Natural killer cell treated with Interleukin-12 subunit alpha and Interleukin-12 subunit beta and Interleukin-15 and Interleukin-18, amount 100 ng/mL, for 72 hours (primary cell): ENCODE results near the gene PMFBP1. TPM values are rescaled to one million over a fixed set of nuclear protein-coding genes. Genes with fewer than 3 reads are reported as not detected.

Experiments used
- ATAC-seq, 2 donors: fragments of 150-1000 bp; cut with Tn5 transposase in 1 of 2; sonication (Bioruptor Pico), chemical (Tn5 transposase) in 1 of 2; 2 replicates each; pipeline ENCODE4 v1.10.0; 2021
- DNase-seq: peaks from one replicate; pipeline ENCODE4 v3.0.0; 2022; ENCODE audit warnings: low spot score
- H3K27ac Mint-ChIP-seq, 2 donors: 1 replicate in 1 of 2; 2 replicates in 1 of 2; pipeline ENCODE4 v1.8.0; 2022; ENCODE audit warnings: mixed read lengths in 2 of 2, mild to moderate bottlenecking in 1 of 2, moderate library complexity in 1 of 2
- H3K27me3 Mint-ChIP-seq, 2 donors: 1 replicate in 1 of 2; 2 replicates in 1 of 2; pipeline ENCODE4 v1.8.0; 2022; ENCODE audit warnings: mixed read lengths in 2 of 2
- H3K36me3 Mint-ChIP-seq: one replicate; pipeline ENCODE4 v1.8.0; 2022; ENCODE audit warnings: mixed read lengths
- H3K4me1 Mint-ChIP-seq, 2 donors: 1 replicate in 1 of 2; 2 replicates in 1 of 2; pipeline ENCODE4 v1.8.0; 2022; ENCODE audit warnings: low read depth in 2 of 2, mixed read lengths in 2 of 2, mild to moderate bottlenecking in 1 of 2
- H3K4me3 Mint-ChIP-seq: one replicate; pipeline ENCODE4 v1.8.0; 2022; ENCODE audit warnings: mixed read lengths
- H3K9me3 Mint-ChIP-seq: 2 replicates; pipeline ENCODE4 v1.8.0; 2022; ENCODE audit warnings: mixed read lengths
- total RNA-seq, 2 donors: library from RNA; stranded (reverse); gene quantifications; one replicate each; pipeline ENCODE4 v1.2.3, GENCODE V29; 2022

The PMFBP1 gene
- total RNA-seq, 2 donors from 2014 or later, result 0.45 to 0.67 TPM

GRCh38 chr16:72134507-72134906, 37.4 kb downstream of the PMFBP1 start:
- no peak for DNase-seq
- Mint-ChIP-seq H3K4me3 (no peak overlapping the region), H3K27me3 (no peaks in the 10 kb centered on the region), H3K36me3 (no peaks in the 10 kb centered on the region), H3K9me3 (no peaks in the 10 kb centered on the region), H3K4me1 (no peaks in the 10 kb centered on the region), H3K27ac (no peak overlapping the region)
- no peak for ATAC-seq

- ATAC-seq, result no peak
- no peaks in the 10 kb centered on the region for H3K27me3 Mint-ChIP-seq
- no peak for DNase-seq
- no peak overlapping the region for H3K27ac Mint-ChIP-seq
- H3K36me3 Mint-ChIP-seq, result no peaks in the 10 kb centered on the region
- no peaks in the 10 kb centered on the region for H3K9me3 Mint-ChIP-seq
- no peaks in the 10 kb centered on the region for H3K4me1 Mint-ChIP-seq
- H3K4me3 Mint-ChIP-seq, result no peak overlapping the region
Observed at GRCh38 chr16:72132726-72133125, 39.2 kb downstream of the PMFBP1 start.

GRCh38 chr16:72131036-72131435, 40.9 kb downstream of the PMFBP1 start:
- Mint-ChIP-seq H3K4me1 (no peaks in the 10 kb centered on the region), H3K4me3 (no peak overlapping the region), H3K36me3 (no peaks in the 10 kb centered on the region), H3K27me3 (no peaks in the 10 kb centered on the region), H3K9me3 (no peaks in the 10 kb centered on the region), H3K27ac (no peak overlapping the region)
- DNase-seq, result no peak
- no peak for ATAC-seq

- ATAC-seq (no peak), DNase-seq (no peak)
- no peak overlapping the region for H3K27ac Mint-ChIP-seq
- H3K27me3 Mint-ChIP-seq, result no peaks in the 10 kb centered on the region
- H3K36me3 Mint-ChIP-seq, result no peaks in the 10 kb centered on the region
- no peaks in the 10 kb centered on the region for H3K9me3 Mint-ChIP-seq
- no peak overlapping the region for H3K4me3 Mint-ChIP-seq
- no peaks in the 10 kb centered on the region for H3K4me1 Mint-ChIP-seq
Observed at GRCh38 chr16:72129976-72130656, 41.8 kb downstream of the PMFBP1 start.

GRCh38 chr16:72128701-72129100, 43.3 kb downstream of the PMFBP1 start:
- H3K4me3 Mint-ChIP-seq, result no peak overlapping the region
- no peaks in the 10 kb centered on the region for H3K9me3 Mint-ChIP-seq
- no peak overlapping the region for H3K27ac Mint-ChIP-seq
- ATAC-seq (no peak), DNase-seq (no peak)
- peaks cover 0 to 2% of the 10 kb centered on the region in 2 donors for H3K4me1 Mint-ChIP-seq
- no peaks in the 10 kb centered on the region for H3K36me3 Mint-ChIP-seq
- no peaks in the 10 kb centered on the region for H3K27me3 Mint-ChIP-seq

GRCh38 chr16:72126429-72126765, 45.6 kb downstream of the PMFBP1 start:
- Mint-ChIP-seq H3K27ac (no peak overlapping the region), H3K4me3 (no peak overlapping the region), H3K9me3 (no peaks in the 10 kb centered on the region), H3K27me3 (no peaks in the 10 kb centered on the region), H3K4me1 (peaks cover 0 to 2% of the 10 kb centered on the region in 2 donors), H3K36me3 (no peaks in the 10 kb centered on the region)
- ATAC-seq (no peak), DNase-seq (no peak)

- no peak for DNase-seq
- no peak overlapping the region for H3K27ac Mint-ChIP-seq
- H3K4me1 Mint-ChIP-seq, result peaks cover 0 to 2% of the 10 kb centered on the region in 2 donors
- H3K27me3 Mint-ChIP-seq, result no peaks in the 10 kb centered on the region
- H3K9me3 Mint-ChIP-seq, result no peaks in the 10 kb centered on the region
- no peak for ATAC-seq
- H3K4me3 Mint-ChIP-seq, result no peak overlapping the region
- no peaks in the 10 kb centered on the region for H3K36me3 Mint-ChIP-seq
Observed at GRCh38 chr16:72125635-72126428, 46.1 kb downstream of the PMFBP1 start.

- Mint-ChIP-seq H3K27ac (no peak overlapping the region), H3K27me3 (no peaks in the 10 kb centered on the region), H3K36me3 (no peaks in the 10 kb centered on the region), H3K4me3 (no peak overlapping the region), H3K9me3 (no peaks in the 10 kb centered on the region), H3K4me1 (peaks cover 0 to 2% of the 10 kb centered on the region in 2 donors)
- ATAC-seq (peak in 1 of 2 donors; percentile 59), DNase-seq (no peak)
Observed at GRCh38 chr16:72124761-72125634, 47.0 kb downstream of the PMFBP1 start.

- Mint-ChIP-seq H3K9me3 (no peaks in the 10 kb centered on the region), H3K27ac (no peak overlapping the region), H3K4me1 (peaks cover 0 to 2% of the 10 kb centered on the region in 2 donors), H3K27me3 (no peaks in the 10 kb centered on the region), H3K4me3 (no peak overlapping the region), H3K36me3 (no peaks in the 10 kb centered on the region)
- no peak for DNase-seq
- peak in 1 of 2 donors; percentile 24 for ATAC-seq
Observed at GRCh38 chr16:72124148-72124547, 47.8 kb downstream of the PMFBP1 start.

- H3K27me3 Mint-ChIP-seq, result no peaks in the 10 kb centered on the region
Observed at GRCh38 chr16:72123426-72123825, 48.5 kb downstream of the PMFBP1 start.

GRCh38 chr16:72122916-72123315, 49.0 kb downstream of the PMFBP1 start:
- no peaks in the 10 kb centered on the region for H3K36me3 Mint-ChIP-seq
- H3K4me1 Mint-ChIP-seq, result peaks cover 0 to 2% of the 10 kb centered on the region in 2 donors
- H3K9me3 Mint-ChIP-seq, result no peaks in the 10 kb centered on the region
- no peaks in the 10 kb centered on the region for H3K27me3 Mint-ChIP-seq
- ATAC-seq, result no peak
- no peak overlapping the region for H3K4me3 Mint-ChIP-seq
- no peak overlapping the region for H3K27ac Mint-ChIP-seq
- no peak for DNase-seq

More at GRCh38 chr16:72123426-72123825, 48.5 kb downstream of the PMFBP1 start:
- ATAC-seq (no peak), DNase-seq (no peak)
- Mint-ChIP-seq H3K4me1 (peaks cover 0 to 2% of the 10 kb centered on the region in 2 donors), H3K4me3 (no peak overlapping the region), H3K36me3 (no peaks in the 10 kb centered on the region), H3K27ac (no peak overlapping the region), H3K9me3 (no peaks in the 10 kb centered on the region)

GRCh38 chr16:72122308-72122707, 49.6 kb downstream of the PMFBP1 start:
- H3K27me3 Mint-ChIP-seq, result no peaks in the 10 kb centered on the region
- H3K4me3 Mint-ChIP-seq, result no peak overlapping the region
- H3K9me3 Mint-ChIP-seq, result no peaks in the 10 kb centered on the region
- ATAC-seq, result no peak
- no peak overlapping the region for H3K27ac Mint-ChIP-seq
- H3K4me1 Mint-ChIP-seq, result peaks cover 0 to 2% of the 10 kb centered on the region in 2 donors
- DNase-seq, result no peak
- H3K36me3 Mint-ChIP-seq, result no peaks in the 10 kb centered on the region

- peaks cover 0 to 2% of the 10 kb centered on the region in 2 donors for H3K4me1 Mint-ChIP-seq
Observed at GRCh38 chr16:72120026-72120425, 51.9 kb downstream of the PMFBP1 start.

GRCh38 chr16:72113616-72113945, 58.4 kb downstream of the PMFBP1 start:
- ATAC-seq (no peak), DNase-seq (no peak)
- Mint-ChIP-seq H3K27ac (no peak overlapping the region), H3K36me3 (peaks cover 6% of the 10 kb centered on the region), H3K4me3 (no peak overlapping the region), H3K27me3 (no peaks in the 10 kb centered on the region), H3K9me3 (no peaks in the 10 kb centered on the region), H3K4me1 (no peaks in the 10 kb centered on the region)

More at GRCh38 chr16:72120026-72120425, 51.9 kb downstream of the PMFBP1 start:
- no peaks in the 10 kb centered on the region for H3K9me3 Mint-ChIP-seq
- no peak overlapping the region for H3K27ac Mint-ChIP-seq
- H3K36me3 Mint-ChIP-seq, result no peaks in the 10 kb centered on the region
- no peaks in the 10 kb centered on the region for H3K27me3 Mint-ChIP-seq
- no peak for DNase-seq
- ATAC-seq, result no peak
- H3K4me3 Mint-ChIP-seq, result no peak overlapping the region
